ENCODE measurements around the gene PTPN14. TPM values are rescaled to one million over a fixed set of nuclear protein-coding genes. Genes with fewer than 3 reads are reported as not detected.

Gene PTPN14
- total and polyA plus RNA-seq, 2 of the 4 experiments (the other 2 are of a cell fraction): 21.5 to 31.7 TPM

DNA sequence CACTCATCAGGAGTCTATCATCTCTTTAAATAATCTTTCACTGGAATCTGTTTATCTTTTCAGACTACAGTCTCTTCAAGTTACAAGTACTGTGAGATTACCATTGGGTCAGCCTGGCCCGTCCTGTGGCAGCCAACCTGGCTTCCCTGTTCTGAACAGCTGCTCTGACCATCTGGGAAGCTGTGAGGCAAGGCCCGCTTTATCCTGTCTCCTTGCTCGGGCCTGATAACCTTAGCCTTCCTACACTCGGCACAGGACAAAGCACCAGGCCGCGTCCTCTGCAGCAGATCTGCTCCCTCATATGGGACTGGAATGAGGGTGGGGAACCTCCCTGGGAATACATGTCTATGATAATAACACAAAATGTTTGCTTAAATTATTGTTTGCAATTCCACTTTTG, 113.3 kb downstream of the PTPN14 start:
- H2BK15ac ChIP-seq (ENCODE audit: low read depth, low read length): 0 out of 3 replicates have a peak overlapping the region, but pooled peaks have one; percentile 10
- CTCF ChIA-PET: no interaction called here
- H3K4ac ChIP-seq (ENCODE audit: low read depth, low read length): peak overlapping the region; percentile 5; the same call in 1 of the 2 replicates
- H2AK5ac ChIP-seq (ENCODE audit: low read depth, low read length): peak overlapping the region; percentile 59
- H4K91ac ChIP-seq (ENCODE audit: insufficient read depth, low read depth, low read length): 0 out of 2 replicates have a peak overlapping the region, but pooled peaks have one; percentile 10
- H2AK9ac ChIP-seq (replicated peaks; ENCODE audit: low read depth, low read length, poor library complexity): no peak overlapping the region
- H3K79me1 ChIP-seq (ENCODE audit: low read depth in 1 of 2, low read length in 2 of 2): peaks cover 25 to 52% of the 10 kb centered on the region in 2 experiments
- no peak overlapping the region for H2AFZ ChIP-seq (replicated peaks; ENCODE audit: low read length, poor library complexity)
- peak overlapping the region; percentile 4; the same call in 1 of the 2 replicates for H2BK120ac ChIP-seq (ENCODE audit: low read depth, low read length)
- no peaks in the 10 kb centered on the region for H4K20me1 ChIP-seq (ENCODE audit: insufficient read depth, low read length)
- intact Hi-C loops (cut with micrococcal nuclease): no loop called here
- ATAC-seq (ENCODE audit: low read depth) (0 out of 2 replicates have a peak, but pooled peaks have one; percentile 24), DNase-seq (no peak)
- no peak overlapping the region for H3K4me2 ChIP-seq (ENCODE audit: low read depth, low read length)
- BruUV-seq (replicated peaks): no TSS peak
- no peaks in the 10 kb centered on the region for H3K36me3 ChIP-seq (ENCODE audit: control insufficient read depth, insufficient read depth, low read length)
- 0 out of 4 replicates have a peak overlapping the region, but pooled peaks of 1 of the 2 experiments have one; percentile 7 for H4K8ac ChIP-seq (ENCODE audit: low read depth in 2 of 2, low read length in 2 of 2)
- peak overlapping the region; percentile 8; the same call in 1 of the 2 replicates for H3K18ac ChIP-seq (ENCODE audit: low read depth, low read length)
- no peak overlapping the region for H3K23ac ChIP-seq (ENCODE audit: low read depth, low read length)
- dilution Hi-C loops (cut with HindIII; ENCODE audit: low sequenced_read_pairs, unreplicated experiment): no loop called here
- peak overlapping the region; percentile 16; the same call in 1 of the 2 replicates for H4K5ac ChIP-seq (ENCODE audit: low read depth, low read length)
- in situ Hi-C loops (cut with MboI; ENCODE audit: low sequenced_read_pairs): no loop called here
- peak overlapping the region; percentile 28; the same call in 1 of the 2 replicates for H3K27ac ChIP-seq (ENCODE audit: insufficient read depth, low read length)
- H3K9ac ChIP-seq (ENCODE audit: low read depth, low read length): no peak overlapping the region
- H2BK20ac ChIP-seq (ENCODE audit: low read depth, low read length): peak overlapping the region; percentile 14; the same call in 1 of the 2 replicates
- no peak overlapping the region for H3K14ac ChIP-seq (replicated peaks; ENCODE audit: low read depth, low read length)
- no peaks in the 10 kb centered on the region for H3K9me1 ChIP-seq (ENCODE audit: insufficient read depth, low read length)
- POLR2A ChIA-PET (ENCODE audit: unreplicated experiment): no interaction called here
- no peak overlapping the region for H2BK5ac ChIP-seq (ENCODE audit: low read depth, low read length, poor library complexity, severe bottlenecking)
- no CpG with 5 or more reads among the region's 6 CpGs for WGBS, 2 experiments (ENCODE audit: extremely low coverage in 2 of 2, insufficient read length in 1 of 2)
- peaks cover 7% of the 10 kb centered on the region for H3K4me1 ChIP-seq (ENCODE audit: control insufficient read depth, insufficient read depth, low read length)
- TF ChIP-seq FOS (IDR thresholded peaks at IDR 0.05; ENCODE audit: low read depth, low read length): no peak
- TF ChIP-seq, protein P1, sequence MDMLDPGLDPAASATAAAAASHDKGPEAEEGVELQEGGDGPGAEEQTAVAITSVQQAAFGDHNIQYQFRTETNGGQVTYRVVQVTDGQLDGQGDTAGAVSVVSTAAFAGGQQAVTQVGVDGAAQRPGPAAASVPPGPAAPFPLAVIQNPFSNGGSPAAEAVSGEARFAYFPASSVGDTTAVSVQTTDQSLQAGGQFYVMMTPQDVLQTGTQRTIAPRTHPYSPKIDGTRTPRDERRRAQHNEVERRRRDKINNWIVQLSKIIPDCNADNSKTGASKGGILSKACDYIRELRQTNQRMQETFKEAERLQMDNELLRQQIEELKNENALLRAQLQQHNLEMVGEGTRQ (IDR thresholded peaks at IDR 0.05; ENCODE audit: low read depth, low read length): no peak
- TF ChIP-seq BHLHE40 (IDR thresholded peaks at IDR 0.05; ENCODE audit: low read depth, low read length): no peak
- no peak for TF ChIP-seq CHD1 (IDR thresholded peaks at IDR 0.05; ENCODE audit: low read depth, low read length)
- no peak overlapping the region for H3K56ac ChIP-seq (ENCODE audit: extremely low read depth, insufficient read depth, low read length)
- H3K9me3 ChIP-seq (ENCODE audit: control insufficient read depth, insufficient read depth, low read length): no peaks in the 10 kb centered on the region
- no peak overlapping the region for H3K4me3 ChIP-seq (ENCODE audit: insufficient read depth, low read depth, low read length)
- H3K27me3 ChIP-seq (ENCODE audit: control insufficient read depth, insufficient read depth, low read length): no peaks in the 10 kb centered on the region

All from IMR-90 (cell line).